ENCODE results near the gene JAGN1.

DNA sequence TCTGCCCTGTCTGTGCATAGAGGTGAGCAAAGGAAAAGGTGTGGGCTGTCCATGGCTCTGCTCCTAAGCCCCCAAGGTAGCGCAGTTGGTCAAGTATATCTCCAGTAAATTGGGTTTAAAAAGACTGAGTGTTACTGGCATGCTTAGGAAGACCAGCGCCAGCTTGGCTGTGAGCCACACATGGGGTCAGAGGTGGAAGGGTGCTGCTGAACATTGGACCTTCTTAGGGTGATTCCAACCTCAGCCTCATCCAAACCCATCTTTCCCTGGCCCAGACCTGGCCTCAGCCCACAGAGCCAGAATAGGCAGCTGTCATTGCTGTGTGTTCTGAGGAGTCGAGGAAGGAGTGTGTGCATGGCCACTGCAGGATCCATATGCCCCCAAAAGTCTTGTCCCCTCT is 17.9 kb downstream of the JAGN1 start:
- TF ChIP-seq, protein P1, sequence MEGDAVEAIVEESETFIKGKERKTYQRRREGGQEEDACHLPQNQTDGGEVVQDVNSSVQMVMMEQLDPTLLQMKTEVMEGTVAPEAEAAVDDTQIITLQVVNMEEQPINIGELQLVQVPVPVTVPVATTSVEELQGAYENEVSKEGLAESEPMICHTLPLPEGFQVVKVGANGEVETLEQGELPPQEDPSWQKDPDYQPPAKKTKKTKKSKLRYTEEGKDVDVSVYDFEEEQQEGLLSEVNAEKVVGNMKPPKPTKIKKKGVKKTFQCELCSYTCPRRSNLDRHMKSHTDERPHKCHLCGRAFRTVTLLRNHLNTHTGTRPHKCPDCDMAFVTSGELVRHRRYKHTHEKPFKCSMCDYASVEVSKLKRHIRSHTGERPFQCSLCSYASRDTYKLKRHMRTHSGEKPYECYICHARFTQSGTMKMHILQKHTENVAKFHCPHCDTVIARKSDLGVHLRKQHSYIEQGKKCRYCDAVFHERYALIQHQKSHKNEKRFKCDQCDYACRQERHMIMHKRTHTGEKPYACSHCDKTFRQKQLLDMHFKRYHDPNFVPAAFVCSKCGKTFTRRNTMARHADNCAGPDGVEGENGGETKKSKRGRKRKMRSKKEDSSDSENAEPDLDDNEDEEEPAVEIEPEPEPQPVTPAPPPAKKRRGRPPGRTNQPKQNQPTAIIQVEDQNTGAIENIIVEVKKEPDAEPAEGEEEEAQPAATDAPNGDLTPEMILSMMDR (IDR thresholded peaks at IDR 0.05; ENCODE audit: low read depth, low read length, poor library complexity, severe bottlenecking) = no peak
- TF ChIP-seq EZH2phosphoT487 (IDR thresholded peaks at IDR 0.05; ENCODE audit: borderline replicate concordance, low read length) = no peak
